MV-4-11 (cell line): ENCODE measurements around the gene ACOD1.
"Not testable (repeated sequence)": the region's sequence is repeated elsewhere in the genome, so short reads cannot be mapped to it uniquely, and the experiment has no call there.

Source experiments
- DNase-seq: peaks from one replicate; lab custom pipeline; 2025; lab: John Stamatoyannopoulos, UW

The ACOD1 gene

GRCh38 chr13:76948149-76948548, at the start of gene ACOD1:
Gene ACOD1, plus strand, starts transcription at chr13:76948511. Its CDS starts 48 bp downstream, at chr13:76948559.
- peak; percentile 58 for DNase-seq

- not testable (repeated sequence) for DNase-seq
Observed at GRCh38 chr13:76899066-76899465, 49.2 kb upstream of the ACOD1 start.

- peak; percentile 72 for DNase-seq
Observed at GRCh38 chr13:76903544-76904162, 44.7 kb upstream of the ACOD1 start.

- no peak for DNase-seq
Observed at GRCh38 chr13:76904507-76904906, 43.8 kb upstream of the ACOD1 start.

- no peak for DNase-seq
Observed at GRCh38 chr13:76912476-76912875, 35.8 kb upstream of the ACOD1 start.

- DNase-seq = no peak
Observed at GRCh38 chr13:76913898-76914297, 34.4 kb upstream of the ACOD1 start.

- DNase-seq = no peak
Observed at GRCh38 chr13:76917095-76917494, 31.2 kb upstream of the ACOD1 start.

- DNase-seq = not testable (repeated sequence)
Observed at GRCh38 chr13:76917755-76918481, 30.4 kb upstream of the ACOD1 start.

- DNase-seq = no peak
Observed at GRCh38 chr13:76921516-76921915, 26.8 kb upstream of the ACOD1 start.

- DNase-seq = no peak
Observed at GRCh38 chr13:76925115-76925514, 23.2 kb upstream of the ACOD1 start.

- DNase-seq = no peak
Observed at GRCh38 chr13:76927955-76928354, 20.4 kb upstream of the ACOD1 start.

- DNase-seq = no peak
Observed at GRCh38 chr13:76928456-76928855, 19.9 kb upstream of the ACOD1 start.

- DNase-seq = peak; percentile 47
Observed at GRCh38 chr13:76929320-76929719, 19.0 kb upstream of the ACOD1 start.

- DNase-seq = no peak
Observed at GRCh38 chr13:76929851-76930374, 18.4 kb upstream of the ACOD1 start.

GRCh38 chr13:76932076-76932475, 16.2 kb upstream of the ACOD1 start:
- DNase-seq = no peak

GRCh38 chr13:76934671-76935070, 13.6 kb upstream of the ACOD1 start:
- DNase-seq = peak; percentile 3

GRCh38 chr13:76936763-76937162, 11.5 kb upstream of the ACOD1 start:
- peak; percentile 61 for DNase-seq

GRCh38 chr13:76937281-76937820, 11.0 kb upstream of the ACOD1 start:
- DNase-seq = peak; percentile 53

GRCh38 chr13:76939215-76939614, 9.1 kb upstream of the ACOD1 start:
- peak; percentile 44 for DNase-seq

- DNase-seq = no peak
Observed at GRCh38 chr13:76942363-76942762, 5.9 kb upstream of the ACOD1 start.

GRCh38 chr13:76943646-76944045, 4.7 kb upstream of the ACOD1 start:
- no peak for DNase-seq

GRCh38 chr13:76944456-76944855, 3.9 kb upstream of the ACOD1 start:
- DNase-seq = peak; percentile 69

- DNase-seq = peak; percentile 24
Observed at GRCh38 chr13:76950101-76950500, 1.8 kb downstream of the ACOD1 start.
